GM18526 (cell line): ENCODE measurements around the gene COL4A1.

Experiments
- POLR2A ChIP-seq: IDR thresholded peaks from 3 replicates; pipeline ENCODE4 v1.6.1; 2011; ENCODE audit not compliant: insufficient read length; ENCODE audit errors: extremely low read depth

COL4A1 gene

DNA sequence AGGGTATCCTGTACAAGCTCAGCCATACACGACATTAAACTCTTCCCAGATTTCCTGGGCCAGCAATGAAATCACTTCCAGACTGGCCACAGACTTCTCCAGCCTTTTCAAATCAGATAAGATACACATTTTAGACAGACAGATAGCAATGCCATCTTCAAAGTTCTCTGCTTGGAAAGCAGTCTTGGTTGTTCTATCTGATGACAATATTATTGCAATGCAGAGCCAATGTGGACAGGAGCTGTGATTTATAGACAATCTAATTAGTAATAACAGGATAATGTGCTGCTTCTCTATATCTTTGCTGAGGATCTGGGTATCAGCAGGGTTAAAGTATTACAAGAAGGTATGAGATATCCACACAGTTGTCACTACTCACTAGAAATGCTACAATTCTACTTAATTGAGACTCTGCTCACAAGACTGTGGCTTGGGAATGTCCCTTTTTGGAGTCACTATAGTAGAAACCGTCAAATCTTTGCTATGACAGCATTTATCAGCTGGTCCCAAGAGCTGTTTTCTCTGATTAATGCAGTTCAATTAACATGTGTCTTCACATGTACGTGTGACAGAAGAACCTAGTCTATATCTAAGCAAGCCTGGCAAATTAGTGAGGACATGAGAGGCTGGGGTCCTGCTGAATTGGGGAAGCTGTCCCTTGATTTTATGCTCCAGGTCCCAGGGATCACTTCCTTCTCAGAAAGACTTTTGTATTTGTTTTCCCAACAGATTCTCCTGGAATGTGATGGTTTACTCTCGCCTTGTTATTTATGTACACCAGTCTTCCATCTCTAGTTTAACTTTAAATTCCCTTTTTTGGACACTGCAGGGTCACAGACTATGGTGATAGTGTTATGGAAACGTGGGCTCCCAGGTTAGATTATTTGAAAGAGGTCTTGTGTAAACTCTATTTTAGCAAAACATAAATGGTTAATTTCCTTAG, 68.8 kb downstream of the COL4A1 start:
- TF ChIP-seq POLR2A = no peak

DNA sequence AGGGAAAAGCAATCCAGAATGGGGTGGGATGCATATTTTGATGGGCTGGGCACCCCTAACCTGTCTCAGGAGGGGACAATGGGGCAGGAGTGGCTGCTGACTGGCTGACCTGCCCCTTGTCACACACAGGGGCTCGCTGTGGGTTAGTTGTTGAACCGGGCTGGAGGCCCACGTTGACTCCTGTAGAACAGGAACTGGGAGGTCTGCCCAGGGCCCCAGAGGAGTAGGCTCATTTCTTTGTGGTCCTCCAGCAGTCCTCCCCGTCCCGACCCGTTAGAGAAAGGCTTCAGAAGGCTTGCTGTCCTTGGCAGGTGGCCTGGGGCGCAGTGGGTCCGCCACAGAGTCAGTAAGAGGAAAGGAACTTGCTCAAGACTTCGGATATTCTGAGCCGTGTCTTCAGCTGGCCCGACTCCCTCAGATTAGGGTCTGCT, 70.1 kb downstream of the COL4A1 start:
- no peak for TF ChIP-seq POLR2A

DNA sequence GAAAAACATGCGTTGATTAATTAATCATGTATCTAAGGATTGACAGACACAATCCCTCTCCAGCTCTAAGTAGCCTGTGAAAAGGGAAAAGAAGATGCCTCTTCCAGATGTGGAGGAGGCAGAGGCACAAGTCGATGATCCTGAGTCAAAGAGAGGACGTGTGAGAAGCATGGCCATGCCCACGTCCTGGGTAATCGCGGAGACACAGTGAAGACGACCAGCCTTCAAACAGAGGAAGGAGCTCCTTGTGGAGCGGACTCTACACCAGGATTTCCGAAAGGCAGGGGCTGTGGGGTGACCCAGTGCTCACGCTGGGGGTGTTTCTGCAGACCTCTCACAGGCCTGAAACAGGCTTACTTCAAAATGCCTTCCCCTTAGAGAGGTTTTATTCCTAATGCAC, 70.5 kb downstream of the COL4A1 start:
- no peak for TF ChIP-seq POLR2A

DNA sequence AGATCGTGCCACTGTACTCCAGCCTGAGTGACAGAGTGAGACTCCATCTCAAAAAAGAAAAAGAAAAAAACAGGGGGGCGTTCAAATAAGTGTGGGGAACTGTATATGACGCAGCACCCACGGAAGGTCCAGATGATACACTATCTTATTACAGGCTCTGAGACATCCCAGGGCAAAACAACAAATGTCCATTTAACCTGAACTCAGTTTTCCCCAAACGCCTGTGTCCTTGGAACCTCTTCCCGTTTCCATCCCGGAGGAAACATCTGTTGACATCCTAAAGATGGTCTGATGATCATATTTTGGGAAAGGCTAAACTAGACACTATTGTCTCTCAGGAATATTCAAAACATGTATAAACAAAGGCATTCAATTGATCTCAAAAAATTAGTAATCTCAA, 72.4 kb downstream of the COL4A1 start:
- TF ChIP-seq POLR2A = no peak

DNA sequence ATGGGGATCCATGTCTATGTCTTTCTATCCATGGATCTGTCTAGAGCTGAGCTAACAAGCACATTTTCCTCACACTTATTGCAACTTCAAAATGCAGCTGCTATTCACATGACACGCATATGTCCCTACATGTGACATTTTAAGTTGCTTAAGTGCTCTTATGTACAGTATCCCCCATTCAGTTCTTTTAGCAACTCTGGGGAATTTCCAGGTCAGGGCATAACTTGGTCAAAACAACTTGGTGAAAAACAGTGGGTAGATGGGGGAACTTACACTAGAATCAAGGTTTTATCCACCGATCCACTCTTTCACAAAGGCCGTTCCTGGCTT, 73.0 kb downstream of the COL4A1 start:
- TF ChIP-seq POLR2A = no peak

DNA sequence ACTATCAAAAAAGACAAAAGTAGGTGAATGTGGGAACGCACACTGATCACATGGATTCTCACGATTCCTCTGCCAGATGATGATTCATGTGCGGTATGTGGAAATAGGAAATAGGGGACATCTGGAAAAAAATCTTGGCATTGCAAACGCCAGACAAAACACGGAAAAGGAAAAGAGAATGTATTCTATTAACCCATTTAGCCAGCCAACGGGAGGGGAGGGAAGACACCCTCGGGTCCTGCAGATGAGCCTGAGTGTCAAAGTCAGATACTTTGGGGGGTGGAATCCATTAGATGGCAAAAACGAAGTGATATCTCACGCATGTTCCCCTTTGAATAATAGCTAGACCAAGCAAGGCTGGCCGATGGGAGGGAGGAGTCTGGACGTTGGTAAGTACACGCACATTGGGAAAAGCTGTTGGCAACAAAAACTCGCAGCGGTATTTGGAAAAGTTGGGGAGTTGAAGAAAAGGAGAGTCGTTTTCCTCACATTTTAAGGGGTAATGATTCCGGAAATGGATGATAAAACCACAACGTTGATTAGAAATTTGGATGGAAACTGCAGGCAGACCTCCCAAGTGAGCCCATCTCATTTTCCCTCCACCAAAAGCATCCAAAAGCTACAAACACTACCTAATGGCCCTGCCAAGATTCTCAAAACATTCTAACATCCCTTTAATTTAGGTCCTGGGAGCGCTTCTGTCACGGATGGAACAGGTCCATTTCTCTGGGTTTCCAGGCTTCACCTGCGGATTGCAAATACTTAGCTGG, 73.6 kb downstream of the COL4A1 start:
- no peak for TF ChIP-seq POLR2A

DNA sequence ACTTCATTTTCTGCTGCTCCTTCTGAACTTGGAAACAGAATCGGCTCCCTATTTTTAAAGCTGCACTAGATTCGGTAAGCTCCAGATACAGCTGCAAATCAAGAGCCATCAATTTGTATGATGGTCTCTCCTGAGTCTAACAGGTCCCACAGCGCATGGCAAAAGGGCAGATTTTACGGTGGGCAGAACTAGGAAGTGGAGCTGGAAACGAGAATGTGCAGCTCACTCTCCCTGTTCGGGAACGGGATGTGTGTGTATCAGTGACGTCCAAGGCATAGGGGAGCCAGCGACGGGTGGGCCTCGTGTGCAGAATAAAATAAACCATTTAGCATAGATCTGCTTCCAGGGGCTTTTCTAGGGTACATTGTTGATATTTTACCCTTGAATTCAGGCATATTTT, 74.2 kb downstream of the COL4A1 start:
- no peak for TF ChIP-seq POLR2A

DNA sequence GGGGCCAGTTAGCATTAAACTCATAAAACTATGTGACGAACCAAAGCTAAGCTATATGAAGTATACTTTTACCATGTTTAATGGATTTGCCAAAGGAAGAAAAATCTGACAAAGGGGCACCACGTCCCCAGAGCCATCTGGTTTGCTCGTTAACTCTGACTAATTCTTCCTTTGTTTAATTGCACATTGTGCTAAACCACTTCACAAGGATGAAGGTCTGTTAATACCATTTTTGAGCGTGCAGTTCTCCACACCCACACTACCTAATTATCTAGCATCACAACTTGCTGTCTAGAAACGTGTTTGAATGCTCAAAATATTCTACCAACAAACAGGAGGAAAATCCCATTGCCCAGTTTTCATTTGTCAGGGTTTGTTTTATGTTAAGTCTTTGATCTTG, 74.8 kb downstream of the COL4A1 start:
- TF ChIP-seq POLR2A = no peak

DNA sequence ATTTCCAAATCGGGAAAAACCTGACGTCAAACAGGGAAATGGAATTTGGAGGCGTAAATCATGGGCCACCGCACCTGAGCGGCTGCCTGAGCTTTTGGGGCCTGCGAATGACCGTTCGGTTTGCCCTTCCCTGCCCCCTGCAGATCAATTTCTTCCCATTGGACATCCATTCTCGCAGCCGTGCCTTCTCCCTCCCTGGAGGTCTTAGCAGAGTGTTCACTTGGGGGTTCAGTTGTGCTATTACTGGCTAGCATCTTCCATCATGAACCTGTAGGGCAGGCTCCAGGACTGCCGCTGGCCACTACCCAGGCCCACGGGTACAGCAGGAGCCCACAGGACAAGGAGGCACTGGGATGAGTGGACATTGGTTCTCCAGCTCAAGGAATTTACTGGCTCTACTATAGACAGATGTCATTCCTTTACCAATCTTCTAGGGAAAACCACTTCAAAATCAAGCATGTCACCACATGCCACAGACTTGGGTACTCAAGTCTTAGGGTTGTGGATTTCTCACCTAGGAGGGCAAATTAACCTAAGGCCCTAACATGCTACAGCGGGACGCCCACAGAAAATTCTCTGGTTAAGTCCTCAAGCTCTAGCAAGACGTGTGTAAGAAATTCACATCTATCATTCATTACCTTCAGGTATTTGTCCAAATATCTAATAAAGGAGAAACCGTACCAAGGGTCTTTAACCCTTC, 75.5 kb downstream of the COL4A1 start:
- no peak for TF ChIP-seq POLR2A

DNA sequence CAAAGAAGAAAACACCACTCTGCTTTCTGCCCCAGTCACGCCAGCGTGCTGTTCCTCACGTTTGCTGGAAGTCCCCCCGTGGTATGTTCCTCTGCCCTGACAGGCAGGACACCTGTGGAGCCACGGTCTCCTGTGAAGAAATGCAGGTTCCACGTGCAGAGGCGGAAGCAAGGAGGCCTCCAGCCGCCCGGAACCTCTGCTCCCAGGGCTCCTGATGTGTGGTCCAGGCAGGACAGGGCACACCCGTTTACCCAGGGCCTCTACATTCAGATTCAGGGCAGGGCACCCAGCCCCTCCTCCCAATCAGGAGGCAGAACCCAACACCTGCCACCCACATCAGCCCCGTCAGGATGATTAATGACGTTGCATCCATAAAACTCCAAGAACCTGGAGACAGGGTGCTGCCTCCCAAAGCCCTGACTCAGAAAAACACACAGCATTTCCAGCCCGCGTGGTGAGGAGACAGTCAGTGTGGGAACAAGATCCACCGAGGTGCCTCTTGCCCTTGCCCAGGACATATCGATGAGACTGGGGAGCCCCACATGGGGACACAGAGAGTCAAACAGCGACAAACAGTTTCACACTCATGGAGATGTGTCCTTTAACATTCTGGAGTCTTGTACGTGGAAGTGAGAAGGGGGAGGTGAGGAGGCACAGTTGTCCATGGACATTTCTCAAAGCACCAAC, 76.2 kb downstream of the COL4A1 start:
- no peak for TF ChIP-seq POLR2A

DNA sequence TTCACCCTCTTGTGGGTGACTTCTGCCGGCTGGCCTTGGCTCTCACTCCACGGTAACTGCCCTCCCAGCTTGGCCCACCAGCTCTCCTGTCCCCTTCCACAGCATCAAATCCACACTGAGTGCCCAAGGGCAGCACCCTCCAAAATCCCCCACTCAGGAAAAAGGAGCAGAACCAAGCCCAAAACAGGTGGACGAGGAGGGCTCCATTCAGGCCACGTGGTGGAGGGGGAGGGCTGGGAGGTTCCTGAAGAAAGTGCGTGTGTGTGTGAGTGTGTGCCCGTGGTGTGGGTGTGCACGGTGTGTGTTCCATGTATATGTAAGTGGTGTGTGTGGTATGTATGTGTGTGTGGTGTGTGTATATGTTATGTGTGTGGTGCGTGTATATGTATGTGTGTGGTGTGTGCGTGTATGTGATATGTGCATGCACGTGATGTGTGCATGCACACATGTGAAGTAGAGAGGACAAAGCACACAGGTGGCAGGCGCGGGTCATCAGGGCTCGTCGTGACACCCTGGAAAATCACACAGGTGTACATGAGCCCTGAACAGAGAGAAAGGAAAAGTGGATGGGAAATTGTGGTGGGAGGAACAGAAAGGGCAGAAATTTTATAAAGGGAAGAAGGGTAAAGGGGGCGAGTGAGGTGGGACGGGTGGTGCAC, 76.9 kb downstream of the COL4A1 start:
- TF ChIP-seq POLR2A = no peak

DNA sequence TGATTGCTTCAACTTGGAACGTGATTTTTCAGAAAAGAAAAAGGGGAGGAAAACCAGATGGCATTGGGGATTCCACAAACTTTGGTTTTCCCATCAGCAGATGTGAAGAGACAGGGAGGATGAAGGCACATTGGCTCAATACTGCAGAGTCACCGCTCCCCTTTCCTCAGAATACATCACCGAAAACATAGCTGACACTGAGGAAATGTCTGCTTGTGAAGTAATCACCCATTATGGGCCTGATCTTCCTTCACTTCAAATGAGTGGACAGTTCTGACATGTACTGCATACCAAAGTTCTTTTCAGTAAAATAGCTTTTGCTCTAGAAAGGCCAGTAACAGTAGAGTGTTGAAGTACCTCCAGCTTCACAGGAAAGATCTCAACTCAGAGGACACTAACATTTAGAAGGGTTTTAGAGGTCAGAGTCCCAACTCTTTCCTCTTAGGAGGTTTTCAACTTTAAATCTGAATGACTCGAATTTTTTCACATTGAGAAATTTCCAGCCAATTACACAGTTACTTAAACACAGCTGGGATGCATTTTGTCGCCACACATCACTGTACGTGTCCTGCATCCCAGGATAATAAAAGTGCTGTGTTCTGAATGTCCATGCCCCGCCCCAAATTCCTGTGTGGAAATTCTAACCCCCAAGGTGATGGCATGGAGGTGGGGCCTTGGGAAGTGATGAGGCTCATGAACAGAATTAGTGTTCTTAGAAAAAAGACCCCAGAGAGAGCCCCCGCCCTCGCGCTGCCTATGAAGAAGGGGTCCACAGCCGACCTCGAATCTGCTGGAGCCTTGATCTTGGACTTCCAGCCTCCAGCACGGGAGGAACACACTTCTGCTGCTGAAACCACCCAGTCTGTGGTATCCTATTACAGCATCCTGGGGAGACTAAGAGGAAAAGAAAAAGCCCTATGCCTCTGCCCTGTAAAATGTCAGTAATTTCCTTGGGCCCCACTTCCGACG, 77.7 kb downstream of the COL4A1 start:
- no peak for TF ChIP-seq POLR2A

DNA sequence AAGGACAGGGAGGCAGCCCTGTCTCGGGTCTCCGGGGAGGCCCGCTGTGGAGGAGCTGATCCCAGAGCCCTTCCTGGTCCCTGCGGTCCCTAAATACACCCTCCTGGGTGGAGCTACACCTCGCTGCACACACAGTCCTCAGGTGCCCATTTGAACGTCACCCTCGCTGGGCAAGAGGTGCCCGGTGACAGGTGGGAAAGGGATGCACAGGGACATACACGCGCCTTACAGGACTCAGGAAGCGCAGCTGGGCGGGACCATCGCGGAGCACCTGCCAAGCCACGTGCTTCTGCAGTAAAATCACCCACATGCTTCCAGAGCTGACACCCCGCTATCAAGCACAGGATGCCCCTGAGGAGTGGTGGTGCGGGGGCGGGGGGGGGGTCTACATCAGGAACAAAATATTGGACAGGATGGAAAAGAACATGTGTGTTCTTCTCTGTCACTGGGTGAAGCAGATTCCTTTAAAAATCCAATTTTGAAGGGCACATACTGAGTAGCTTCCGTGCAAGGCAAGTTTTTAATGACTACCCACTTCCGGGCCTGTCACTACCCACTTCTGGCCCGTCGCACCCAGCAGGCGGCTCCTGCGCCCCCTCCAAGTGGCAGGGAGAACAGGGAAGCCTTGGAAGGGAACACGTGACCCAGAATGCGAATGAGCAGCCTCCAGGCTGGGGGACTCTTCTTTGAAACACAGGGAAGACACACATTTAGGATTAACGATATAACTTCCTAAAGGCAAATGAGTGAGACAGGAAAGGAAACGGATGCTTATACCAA, 78.9 kb downstream of the COL4A1 start:
- no peak for TF ChIP-seq POLR2A

DNA sequence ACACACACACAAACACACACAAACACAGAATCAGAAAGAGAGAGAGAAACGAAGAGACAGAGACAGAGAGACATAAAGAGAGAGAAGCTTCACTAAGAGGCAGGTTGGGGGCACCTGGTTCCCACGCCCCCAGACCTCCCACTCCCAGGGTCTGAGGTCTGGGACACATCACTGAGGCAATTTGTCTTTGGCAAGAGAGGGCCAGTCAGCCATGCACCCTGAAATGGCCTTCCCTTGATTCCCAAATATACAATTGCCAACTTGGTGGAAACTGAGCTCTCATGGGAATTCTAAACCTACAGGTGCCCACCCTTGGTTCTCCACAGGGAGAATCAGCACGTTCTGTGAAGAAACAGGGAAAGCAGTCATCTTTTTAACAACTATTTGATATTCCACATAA, 79.5 kb downstream of the COL4A1 start:
- no peak for TF ChIP-seq POLR2A
